ENCODE measurements around the gene GABARAPL2. TPM values are rescaled to one million over a fixed set of nuclear protein-coding genes. Genes with fewer than 3 reads are reported as not detected.

The GABARAPL2 gene
- total RNA-seq, 1 experiment from 2014 or later = 40.1 TPM

DNA sequence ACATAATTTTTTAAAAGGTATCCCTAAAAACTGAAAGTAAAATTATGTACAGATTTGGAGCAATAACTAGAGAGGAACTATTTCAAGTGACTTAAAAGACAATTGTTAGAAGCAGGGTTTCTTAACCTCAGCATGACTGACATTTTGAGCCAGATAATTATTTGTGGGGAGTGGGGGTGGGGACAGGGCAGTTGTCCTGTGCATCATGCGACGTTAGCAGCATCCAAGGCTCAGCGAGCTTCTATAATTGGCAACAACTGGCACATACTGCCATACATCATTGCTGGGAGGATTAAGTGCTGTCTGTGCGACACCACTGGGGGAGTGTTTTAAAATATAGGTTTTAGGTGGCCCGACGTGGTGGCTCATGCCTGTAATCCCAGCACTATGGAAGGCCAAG is 27.1 kb downstream of the GABARAPL2 start:
- peaks cover 2% of the 10 kb centered on the region for H3K36me3 ChIP-seq (replicated peaks; ENCODE audit: control insufficient read depth, insufficient read depth, low read length)
- no peak for DNase-seq
- H3K4me3 ChIP-seq (ENCODE audit: insufficient read depth, low read depth, low read length) = no peak overlapping the region
- H3K27me3 ChIP-seq (ENCODE audit: control insufficient read depth, insufficient read depth, low read length) = no peaks in the 10 kb centered on the region

DNA sequence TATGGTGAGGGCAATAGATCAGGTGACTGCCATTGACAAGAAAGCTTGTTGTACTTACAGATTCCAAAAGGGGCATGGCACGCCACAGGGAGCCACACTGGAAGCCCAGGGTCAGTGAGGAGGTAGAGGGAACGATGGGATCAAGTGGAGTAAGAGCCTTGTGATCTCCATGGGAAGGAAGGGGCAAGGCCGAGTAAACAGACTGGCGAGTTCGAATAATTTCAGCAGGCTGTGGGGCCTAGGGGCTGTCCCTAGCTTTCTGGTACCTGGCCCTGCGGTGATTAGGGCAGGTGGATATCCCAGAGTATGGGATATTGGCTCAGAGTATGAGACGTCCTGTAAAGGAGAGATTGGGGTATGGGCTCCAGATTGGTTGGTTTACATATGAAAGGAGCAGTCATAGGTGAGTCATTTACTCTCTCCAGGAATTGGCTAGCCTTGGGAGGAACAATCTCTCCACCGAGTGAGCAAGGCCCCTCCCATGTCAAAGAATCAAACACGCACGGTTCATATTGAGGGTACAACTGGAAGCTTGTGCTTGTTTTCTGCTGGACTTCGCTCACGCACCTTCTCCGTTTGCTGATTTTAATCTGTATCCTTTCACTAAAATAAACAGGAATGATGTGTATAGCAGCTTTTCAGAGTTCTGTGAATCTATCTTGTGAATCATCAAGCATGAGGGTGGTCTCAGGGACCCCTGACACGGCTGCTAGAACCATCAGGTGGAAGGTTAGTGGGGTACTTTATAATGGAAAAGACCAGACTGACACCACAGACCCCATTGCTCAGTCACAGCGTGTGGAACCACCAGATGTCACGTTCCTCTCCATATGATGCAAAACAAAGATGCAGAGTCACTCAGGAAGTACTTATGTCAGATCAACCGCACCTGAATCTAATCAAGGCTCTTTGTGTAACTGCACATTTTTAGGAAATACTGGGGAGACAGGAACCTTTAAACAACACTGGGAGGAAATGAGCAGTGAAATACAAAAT is 27.9 kb downstream of the GABARAPL2 start:
- peak; percentile 72 for DNase-seq
- H3K4me3 ChIP-seq (ENCODE audit: insufficient read depth, low read depth, low read length) = no peak overlapping the region

GRCh38 chr16:75599452-75600277 is 33.5 kb downstream of the GABARAPL2 start:
- Histone ChIP-seq H3K4me3 (ENCODE audit: insufficient read depth, low read depth, low read length) (no peak overlapping the region), H3K27me3 (ENCODE audit: control insufficient read depth, insufficient read depth, low read length) (no peaks in the 10 kb centered on the region), H3K36me3 (replicated peaks; ENCODE audit: control insufficient read depth, insufficient read depth, low read length) (peaks cover 23% of the 10 kb centered on the region)
- no peak for DNase-seq

More for the DNA sequence above, 27.9 kb downstream of the GABARAPL2 start:
- Histone ChIP-seq H3K36me3 (replicated peaks; ENCODE audit: control insufficient read depth, insufficient read depth, low read length) (no peaks in the 10 kb centered on the region; the same call in 1 of the 2 replicates), H3K27me3 (ENCODE audit: control insufficient read depth, insufficient read depth, low read length) (no peaks in the 10 kb centered on the region)

GRCh38 chr16:75603241-75603640 is 37.1 kb downstream of the GABARAPL2 start:
- peaks cover 26% of the 10 kb centered on the region for H3K36me3 ChIP-seq (replicated peaks; ENCODE audit: control insufficient read depth, insufficient read depth, low read length)
- DNase-seq = no peak
- H3K4me3 ChIP-seq (ENCODE audit: insufficient read depth, low read depth, low read length) = no peak overlapping the region
- no peaks in the 10 kb centered on the region for H3K27me3 ChIP-seq (ENCODE audit: control insufficient read depth, insufficient read depth, low read length)

GRCh38 chr16:75606507-75606906 is 40.3 kb downstream of the GABARAPL2 start:
- DNase-seq = no peak
- Histone ChIP-seq H3K36me3 (replicated peaks; ENCODE audit: control insufficient read depth, insufficient read depth, low read length) (peaks cover 35% of the 10 kb centered on the region), H3K27me3 (ENCODE audit: control insufficient read depth, insufficient read depth, low read length) (no peaks in the 10 kb centered on the region), H3K4me3 (ENCODE audit: insufficient read depth, low read depth, low read length) (no peak overlapping the region)

DNA sequence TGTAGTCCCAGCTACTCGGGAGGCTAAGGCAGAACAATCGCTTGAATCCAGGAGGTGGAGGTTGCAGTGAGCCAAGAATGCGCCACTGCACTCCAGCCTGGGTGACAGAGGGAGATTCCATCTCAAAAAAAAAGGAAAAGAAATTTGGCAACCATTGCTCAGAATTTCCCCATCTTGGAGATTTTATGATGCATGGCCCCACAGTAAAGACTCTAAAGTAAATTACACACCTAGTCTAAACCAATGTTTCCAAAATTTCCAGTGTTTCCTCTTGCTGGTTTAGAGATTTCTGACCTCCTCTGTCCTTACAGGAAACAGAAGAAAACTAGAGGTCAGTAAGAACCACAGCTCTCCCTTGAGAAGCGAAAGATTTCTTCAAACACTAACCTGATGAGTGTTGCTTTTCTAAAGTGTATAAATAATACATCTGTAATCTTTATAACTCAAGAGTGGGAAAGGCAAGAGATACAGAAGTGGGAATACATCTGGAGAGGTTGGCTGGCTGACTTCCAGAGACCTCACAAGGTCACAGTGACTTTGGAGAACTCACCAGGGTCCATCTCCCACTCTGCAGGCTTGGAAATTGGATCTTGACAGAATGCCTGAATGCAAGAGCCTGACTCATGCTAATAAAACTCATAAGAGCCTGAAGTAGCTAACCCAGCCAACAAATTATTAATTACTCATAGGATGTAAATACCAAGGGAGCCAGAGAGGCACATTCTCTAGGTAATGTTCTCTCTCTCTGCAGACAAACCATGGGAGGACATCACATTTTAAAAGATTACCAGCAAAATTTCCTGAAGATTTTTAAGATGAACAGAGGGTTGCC is 48.1 kb downstream of the GABARAPL2 start:
- Histone ChIP-seq H3K27me3 (ENCODE audit: control insufficient read depth, insufficient read depth, low read length) (no peaks in the 10 kb centered on the region), H3K4me3 (ENCODE audit: insufficient read depth, low read depth, low read length) (no peak overlapping the region), H3K36me3 (replicated peaks; ENCODE audit: control insufficient read depth, insufficient read depth, low read length) (peaks cover 38% of the 10 kb centered on the region)
- no peak for DNase-seq

DNA sequence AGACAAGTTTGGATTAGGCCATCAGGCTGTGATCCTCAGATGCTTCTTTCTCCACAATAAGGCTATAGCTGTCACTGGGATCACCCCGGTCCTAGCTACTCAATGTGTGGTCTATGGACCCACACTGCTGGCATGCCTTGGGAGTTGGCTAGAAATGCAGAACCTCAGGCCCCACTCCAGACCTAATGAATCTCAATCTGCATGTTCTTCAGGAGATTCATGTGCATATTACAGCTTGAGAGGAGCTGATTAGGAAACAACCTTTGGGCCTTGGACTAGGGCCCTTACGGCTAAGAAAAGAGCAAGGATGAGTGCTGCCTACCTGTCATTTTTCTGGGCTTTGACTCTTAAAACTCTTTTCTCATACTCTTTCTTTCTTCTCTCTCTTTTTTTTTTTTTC is 49.4 kb downstream of the GABARAPL2 start:
- Histone ChIP-seq H3K36me3 (replicated peaks; ENCODE audit: control insufficient read depth, insufficient read depth, low read length) (peaks cover 42% of the 10 kb centered on the region), H3K27me3 (ENCODE audit: control insufficient read depth, insufficient read depth, low read length) (no peaks in the 10 kb centered on the region), H3K4me3 (ENCODE audit: insufficient read depth, low read depth, low read length) (no peak overlapping the region)
- no peak for DNase-seq

GRCh38 chr16:75616521-75617010 is 50.4 kb downstream of the GABARAPL2 start:
- peaks cover 37% of the 10 kb centered on the region for H3K36me3 ChIP-seq (replicated peaks; ENCODE audit: control insufficient read depth, insufficient read depth, low read length)
- H3K4me3 ChIP-seq (ENCODE audit: insufficient read depth, low read depth, low read length) = no peak overlapping the region
- no peak for DNase-seq
- H3K27me3 ChIP-seq (ENCODE audit: control insufficient read depth, insufficient read depth, low read length) = no peaks in the 10 kb centered on the region

DNA sequence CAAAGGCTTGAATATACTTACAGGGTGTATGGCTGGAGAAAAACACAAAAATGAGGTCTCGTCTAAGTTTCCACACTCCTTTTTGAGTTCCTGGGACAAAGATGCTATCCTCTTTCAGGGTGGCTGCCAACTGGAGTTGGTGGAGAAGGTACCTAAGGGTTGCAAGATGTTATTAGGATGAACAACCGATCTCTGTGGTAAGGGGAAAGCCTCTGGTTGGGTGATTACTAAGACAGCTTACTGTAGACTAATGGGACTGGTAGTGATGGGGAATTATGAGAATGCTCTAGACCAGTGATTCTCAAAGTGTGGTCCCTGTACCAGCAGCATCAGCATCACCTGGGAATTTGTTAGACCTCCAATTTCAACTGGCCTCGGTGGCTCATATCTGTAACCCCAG is 50.9 kb downstream of the GABARAPL2 start:
- no peak for DNase-seq
- no peaks in the 10 kb centered on the region for H3K27me3 ChIP-seq (ENCODE audit: control insufficient read depth, insufficient read depth, low read length)
- H3K4me3 ChIP-seq (ENCODE audit: insufficient read depth, low read depth, low read length) = no peak overlapping the region
- peaks cover 34% of the 10 kb centered on the region for H3K36me3 ChIP-seq (replicated peaks; ENCODE audit: control insufficient read depth, insufficient read depth, low read length)

- H3K4me3 ChIP-seq (ENCODE audit: insufficient read depth, low read depth, low read length) = no peak overlapping the region
- no peak for DNase-seq
- peaks cover 28% of the 10 kb centered on the region for H3K36me3 ChIP-seq (replicated peaks; ENCODE audit: control insufficient read depth, insufficient read depth, low read length)
- H3K27me3 ChIP-seq (ENCODE audit: control insufficient read depth, insufficient read depth, low read length) = no peaks in the 10 kb centered on the region
These were observed 52.6 kb downstream of the GABARAPL2 start for GRCh38 chr16:75618780-75619179.

DNA sequence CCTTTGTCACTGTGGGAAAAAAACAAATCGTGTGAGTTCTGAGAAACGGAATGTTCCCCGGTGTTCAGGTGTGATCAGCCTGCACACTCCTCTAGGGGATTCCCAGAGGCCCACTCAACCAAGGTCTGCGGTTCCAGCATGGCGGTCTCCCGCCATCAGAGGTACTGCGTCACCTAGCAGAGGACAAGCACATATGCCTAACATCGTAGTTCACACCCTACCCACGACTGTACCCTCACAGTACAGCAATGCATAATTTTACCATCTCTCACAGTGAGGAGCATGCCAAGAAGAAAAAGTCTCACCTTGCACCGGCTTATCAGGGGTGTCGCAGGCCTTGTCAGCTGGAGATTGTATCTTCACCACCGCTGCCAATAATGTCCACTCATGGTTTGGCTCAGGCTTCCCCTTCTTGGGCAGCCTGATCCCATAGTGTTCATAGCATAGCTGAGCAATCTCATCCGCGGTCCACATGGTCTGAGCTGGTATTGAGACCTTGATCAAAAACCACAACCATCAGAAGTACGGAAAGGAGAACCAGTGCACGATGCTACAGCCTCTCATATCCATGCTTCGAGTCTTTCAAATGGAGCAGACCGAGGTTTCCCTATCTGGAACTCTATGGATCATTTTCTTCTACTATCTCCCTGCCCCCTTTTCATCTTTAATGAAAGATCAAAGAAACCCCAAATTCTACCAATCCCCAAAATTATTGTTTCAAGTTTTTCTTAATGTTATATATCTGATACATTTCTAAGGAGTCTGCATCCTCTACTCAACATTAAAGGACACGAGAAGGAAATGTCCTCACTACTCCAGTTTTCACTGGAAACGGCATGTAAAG is 54.4 kb downstream of the GABARAPL2 start:
- Histone ChIP-seq H3K4me3 (ENCODE audit: insufficient read depth, low read depth, low read length) (no peak overlapping the region), H3K36me3 (replicated peaks; ENCODE audit: control insufficient read depth, insufficient read depth, low read length) (peaks cover 20% of the 10 kb centered on the region), H3K27me3 (ENCODE audit: control insufficient read depth, insufficient read depth, low read length) (no peaks in the 10 kb centered on the region)
- DNase-seq = no peak

GRCh38 chr16:75621170-75621477 is 54.9 kb downstream of the GABARAPL2 start:
- peak; percentile 46 for DNase-seq
- no peaks in the 10 kb centered on the region for H3K27me3 ChIP-seq (ENCODE audit: control insufficient read depth, insufficient read depth, low read length)
- peaks cover 21% of the 10 kb centered on the region for H3K36me3 ChIP-seq (replicated peaks; ENCODE audit: control insufficient read depth, insufficient read depth, low read length)
- H3K4me3 ChIP-seq (ENCODE audit: insufficient read depth, low read depth, low read length) = no peak overlapping the region

DNA sequence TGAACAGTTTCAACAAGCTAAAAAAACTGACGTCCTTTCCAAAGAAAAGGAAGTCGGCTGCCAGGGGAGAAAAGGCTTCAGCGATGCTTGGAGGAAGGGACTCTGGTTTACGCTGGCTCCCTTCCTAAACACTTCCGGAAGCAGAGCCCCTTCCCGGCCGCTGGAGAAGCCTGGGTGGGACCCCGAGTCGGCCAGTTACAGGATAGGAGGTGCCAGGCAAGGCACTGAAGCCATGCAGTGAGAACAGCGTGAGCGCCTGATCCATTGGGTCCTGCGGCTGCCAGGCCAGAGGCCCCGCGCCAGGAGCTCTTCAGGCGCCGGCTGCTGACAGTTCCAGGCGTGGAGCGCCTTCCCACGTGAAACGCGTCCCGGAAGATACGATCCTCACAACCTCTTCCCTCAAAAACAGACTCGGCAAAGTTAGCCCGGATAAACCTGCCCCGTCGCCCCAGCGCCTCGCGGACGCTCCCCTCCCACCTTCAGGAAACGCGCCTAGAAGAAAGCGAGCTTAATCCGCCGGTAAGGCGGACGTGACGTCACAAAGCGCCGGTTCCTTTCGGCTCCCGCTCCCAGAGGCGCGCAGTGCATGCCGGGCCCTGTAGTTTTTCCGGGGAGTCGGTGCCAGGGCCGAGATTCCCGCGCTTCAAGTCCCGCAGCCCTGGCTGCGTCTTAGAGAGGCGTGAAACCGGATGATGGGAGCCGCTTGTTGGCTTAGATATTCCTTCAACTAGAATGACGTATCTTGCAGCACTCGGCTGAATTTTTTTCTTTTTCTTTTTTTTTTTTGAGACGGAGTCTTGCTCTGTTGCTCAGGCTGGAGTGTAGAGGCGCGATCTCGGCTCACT is 56.8 kb downstream of the GABARAPL2 start, which contains the start of gene ADAT1:
Gene ADAT1 (minus strand): TSS at position 521 of the 845 bp plus-strand sequence. CDS start 2,482 bp downstream, outside the sequence.
- H3K36me3 ChIP-seq (replicated peaks; ENCODE audit: control insufficient read depth, insufficient read depth, low read length) = peaks cover 27% of the 10 kb centered on the region
- H3K4me3 ChIP-seq (ENCODE audit: insufficient read depth, low read depth, low read length) = peak within 1 kb of the TSS; percentile 89
- no peaks in the 10 kb centered on the region for H3K27me3 ChIP-seq (ENCODE audit: control insufficient read depth, insufficient read depth, low read length)
- DNase-seq = peak; percentile 94

All from H7 (cell line).